Measurements from ENCODE around the gene GALNT3.

The GALNT3 gene

DNA sequence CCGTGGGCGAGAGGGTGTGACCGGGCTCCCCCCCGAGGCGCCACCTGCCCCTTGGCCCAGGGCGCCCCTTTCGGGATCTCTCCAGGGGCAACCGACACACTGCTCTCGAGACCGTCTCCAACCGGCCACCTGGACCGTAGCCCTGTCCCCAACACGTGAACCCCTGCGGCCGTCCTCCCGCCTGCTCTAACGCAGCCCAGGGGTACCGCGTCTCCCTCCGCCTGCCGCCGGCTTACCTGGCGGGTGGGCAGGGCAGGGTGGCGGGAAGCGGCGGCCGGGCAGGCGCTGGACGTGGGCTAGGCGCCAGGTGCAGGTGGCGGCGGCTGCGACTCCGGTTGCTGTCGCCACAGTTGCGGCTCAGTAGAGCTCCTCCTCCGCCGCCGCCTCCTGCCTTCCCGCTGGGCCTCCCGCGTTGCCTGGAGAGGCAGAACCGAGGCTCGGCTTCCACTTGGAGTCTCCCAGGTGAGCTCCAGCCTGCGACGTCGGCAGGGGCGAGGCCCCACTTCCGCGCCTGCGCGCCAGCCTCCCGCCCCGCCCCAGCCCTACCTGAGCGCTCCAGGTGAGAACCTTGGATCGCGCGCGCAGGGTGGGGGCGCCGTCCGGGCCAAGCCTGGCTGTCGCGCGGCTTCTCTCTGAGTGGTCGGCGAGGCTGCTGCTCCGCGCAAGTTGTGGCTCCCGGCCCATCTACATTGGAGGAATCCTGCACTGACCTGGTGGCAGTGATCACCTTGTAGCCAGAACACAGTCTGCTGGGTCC is at the start of gene GALNT3:
Gene GALNT3 (minus strand): TSS at position 469 of the 757 bp plus-strand sequence. CDS start 23,547 bp downstream, outside the sequence.
- H3K36me3 ChIP-seq (ENCODE audit: control insufficient read depth, low read depth, low read length) = no peaks in the 10 kb centered on the region
- H3K27ac ChIP-seq (ENCODE audit: low read length) = no peak within 1 kb of the TSS
- H3K9me3 ChIP-seq (ENCODE audit: control insufficient read depth, low read depth, low read length) = no peaks in the 10 kb centered on the region
- H3K4me1 ChIP-seq (ENCODE audit: control insufficient read depth, low read depth, low read length) = peaks cover 32% of the 10 kb centered on the region
- peaks cover 39% of the 10 kb centered on the region for H3K27me3 ChIP-seq (ENCODE audit: control insufficient read depth, insufficient read depth, low read length)
- H3K9ac ChIP-seq (ENCODE audit: low read length) = peak within 1 kb of the TSS; percentile 36
- peak within 1 kb of the TSS; percentile 67 for H3K4me3 ChIP-seq (ENCODE audit: low read length)

DNA sequence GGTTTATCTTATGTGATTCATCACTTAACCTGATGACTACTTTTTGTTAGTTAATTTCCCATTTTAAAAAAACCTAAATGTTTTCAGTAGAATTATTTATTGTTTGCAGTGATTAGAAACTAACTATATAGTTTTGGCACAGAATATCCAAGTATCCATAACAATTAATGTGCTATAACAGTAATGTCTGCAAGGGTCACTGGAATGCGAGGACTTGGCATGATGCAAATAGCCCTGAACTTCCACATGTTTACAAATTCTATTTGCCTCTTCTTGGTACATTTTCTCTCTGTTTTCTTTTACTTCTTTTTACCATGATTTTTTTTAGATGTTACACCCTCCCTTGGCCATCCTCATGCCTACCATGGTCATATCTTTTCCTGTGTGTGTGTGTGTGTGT is 49.3 kb upstream of the GALNT3 start:
- H3K27me3 ChIP-seq (ENCODE audit: control insufficient read depth, insufficient read depth, low read length) = no peaks in the 10 kb centered on the region
- peaks cover 34% of the 10 kb centered on the region for H3K4me1 ChIP-seq (ENCODE audit: control insufficient read depth, low read depth, low read length)
- no peak overlapping the region for H3K27ac ChIP-seq (ENCODE audit: low read length)
- no peak overlapping the region for H3K4me3 ChIP-seq (ENCODE audit: low read length)
- H3K9me3 ChIP-seq (ENCODE audit: control insufficient read depth, low read depth, low read length) = no peaks in the 10 kb centered on the region
- H3K36me3 ChIP-seq (ENCODE audit: control insufficient read depth, low read depth, low read length) = no peaks in the 10 kb centered on the region
- H3K9ac ChIP-seq (ENCODE audit: low read length) = no peak overlapping the region

DNA sequence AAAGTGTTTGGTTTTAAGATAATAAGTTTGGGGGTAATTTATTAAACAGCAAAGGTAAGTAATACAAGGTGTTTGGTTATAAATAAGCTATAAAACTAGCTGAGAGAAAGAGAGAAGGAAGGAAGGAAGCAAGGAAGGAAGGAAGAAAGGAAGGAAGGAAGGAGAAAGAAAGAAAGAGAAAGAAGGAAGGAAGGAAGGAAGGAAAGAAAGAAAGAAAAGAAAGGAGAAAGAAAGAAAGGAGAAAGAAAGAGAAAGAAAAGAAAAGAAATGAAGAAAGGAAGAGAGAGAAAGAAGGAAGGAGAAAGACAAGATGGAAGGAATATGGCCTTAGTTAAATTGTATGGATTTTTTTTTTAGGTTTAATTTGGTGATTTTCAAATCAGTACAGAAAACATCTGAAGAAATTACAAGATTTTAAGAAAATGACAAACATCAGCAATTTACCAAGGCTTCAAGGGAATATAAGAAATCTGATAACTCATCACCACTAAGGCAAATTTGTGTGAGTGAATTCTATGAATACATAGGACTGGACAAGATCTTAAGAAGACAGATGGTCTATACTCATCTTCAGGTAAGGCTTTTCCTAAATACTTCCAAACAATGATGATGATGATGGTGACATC is 46.4 kb upstream of the GALNT3 start:
- Histone ChIP-seq H3K4me3 (ENCODE audit: low read length) (no peak overlapping the region), H3K27me3 (ENCODE audit: control insufficient read depth, insufficient read depth, low read length) (no peaks in the 10 kb centered on the region), H3K36me3 (ENCODE audit: control insufficient read depth, low read depth, low read length) (no peaks in the 10 kb centered on the region), H3K4me1 (ENCODE audit: control insufficient read depth, low read depth, low read length) (peaks cover 30% of the 10 kb centered on the region), H3K9me3 (ENCODE audit: control insufficient read depth, low read depth, low read length) (no peaks in the 10 kb centered on the region), H3K9ac (ENCODE audit: low read length) (no peak overlapping the region), H3K27ac (ENCODE audit: low read length) (no peak overlapping the region)

DNA sequence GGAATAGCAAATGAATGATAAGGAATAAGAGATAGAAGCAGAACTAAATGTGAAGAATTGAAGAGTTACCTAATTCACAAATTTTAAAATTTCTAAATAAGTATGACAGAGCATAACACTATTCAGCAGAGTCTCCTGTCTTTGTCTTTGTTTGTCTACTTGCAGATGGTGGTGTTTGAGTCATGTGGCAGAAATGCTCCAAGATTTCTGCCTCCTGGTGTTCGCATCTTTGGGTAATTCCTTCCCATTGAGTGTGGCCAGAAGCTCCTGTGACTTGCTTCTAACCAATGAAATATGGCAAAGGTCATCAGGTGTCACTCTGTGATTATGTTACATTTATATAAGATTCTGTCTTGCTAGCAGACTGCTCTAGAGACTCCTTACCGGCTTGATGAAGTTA is 45.6 kb upstream of the GALNT3 start:
- no peak overlapping the region for H3K4me3 ChIP-seq (ENCODE audit: low read length)
- H3K27ac ChIP-seq (ENCODE audit: low read length) = no peak overlapping the region
- H3K27me3 ChIP-seq (ENCODE audit: control insufficient read depth, insufficient read depth, low read length) = no peaks in the 10 kb centered on the region
- no peaks in the 10 kb centered on the region for H3K36me3 ChIP-seq (ENCODE audit: control insufficient read depth, low read depth, low read length)
- no peaks in the 10 kb centered on the region for H3K9me3 ChIP-seq (ENCODE audit: control insufficient read depth, low read depth, low read length)
- H3K9ac ChIP-seq (ENCODE audit: low read length) = no peak overlapping the region
- peaks cover 24% of the 10 kb centered on the region for H3K4me1 ChIP-seq (ENCODE audit: control insufficient read depth, low read depth, low read length)

DNA sequence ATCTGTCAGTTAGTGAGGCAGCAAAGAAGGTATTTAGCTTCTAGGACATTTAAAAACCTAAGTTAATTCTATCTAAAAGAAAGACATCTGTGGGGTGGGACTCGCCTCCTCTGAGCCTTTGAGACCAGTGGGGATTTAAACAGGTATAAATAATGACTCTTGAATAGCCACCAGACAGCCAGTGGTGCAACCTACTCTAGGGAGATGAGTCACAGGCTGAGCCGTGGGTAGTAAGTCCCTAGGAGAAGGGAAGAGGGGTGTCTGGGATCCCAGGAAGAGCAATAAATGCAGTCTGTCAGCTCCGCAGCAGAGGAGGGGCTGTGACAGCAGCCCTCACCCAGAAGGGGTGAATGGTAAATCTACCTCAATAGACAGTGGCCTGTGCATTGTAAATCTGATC is 43.1 kb upstream of the GALNT3 start:
- no peaks in the 10 kb centered on the region for H3K4me1 ChIP-seq (ENCODE audit: control insufficient read depth, low read depth, low read length)
- no peaks in the 10 kb centered on the region for H3K9me3 ChIP-seq (ENCODE audit: control insufficient read depth, low read depth, low read length)
- H3K36me3 ChIP-seq (ENCODE audit: control insufficient read depth, low read depth, low read length) = no peaks in the 10 kb centered on the region
- H3K27me3 ChIP-seq (ENCODE audit: control insufficient read depth, insufficient read depth, low read length) = no peaks in the 10 kb centered on the region
- no peak overlapping the region for H3K9ac ChIP-seq (ENCODE audit: low read length)
- no peak overlapping the region for H3K4me3 ChIP-seq (ENCODE audit: low read length)
- no peak overlapping the region for H3K27ac ChIP-seq (ENCODE audit: low read length)

DNA sequence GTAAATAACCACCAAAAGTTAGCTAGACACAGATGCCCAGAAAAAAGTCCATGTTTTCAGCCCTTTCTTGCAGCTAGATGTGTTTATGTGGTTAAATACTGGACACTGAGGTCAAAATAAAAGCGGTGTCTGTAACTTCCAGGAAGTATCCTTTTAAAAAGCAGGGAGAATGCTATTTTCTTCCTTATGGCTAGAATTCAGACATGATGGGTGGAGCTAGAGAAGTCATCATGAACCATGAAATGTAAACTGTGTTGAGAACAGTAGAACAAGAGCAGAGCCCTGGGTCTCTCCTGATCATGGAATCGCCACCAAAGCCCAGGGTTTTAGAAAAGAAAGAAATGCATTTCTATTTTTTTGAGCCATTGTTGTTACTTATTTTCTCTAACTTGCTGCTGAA is 41.3 kb upstream of the GALNT3 start:
- no peaks in the 10 kb centered on the region for H3K9me3 ChIP-seq (ENCODE audit: control insufficient read depth, low read depth, low read length)
- H3K4me1 ChIP-seq (ENCODE audit: control insufficient read depth, low read depth, low read length) = no peaks in the 10 kb centered on the region
- H3K9ac ChIP-seq (ENCODE audit: low read length) = no peak overlapping the region
- H3K27me3 ChIP-seq (ENCODE audit: control insufficient read depth, insufficient read depth, low read length) = no peaks in the 10 kb centered on the region
- no peak overlapping the region for H3K27ac ChIP-seq (ENCODE audit: low read length)
- no peaks in the 10 kb centered on the region for H3K36me3 ChIP-seq (ENCODE audit: control insufficient read depth, low read depth, low read length)
- H3K4me3 ChIP-seq (ENCODE audit: low read length) = no peak overlapping the region

DNA sequence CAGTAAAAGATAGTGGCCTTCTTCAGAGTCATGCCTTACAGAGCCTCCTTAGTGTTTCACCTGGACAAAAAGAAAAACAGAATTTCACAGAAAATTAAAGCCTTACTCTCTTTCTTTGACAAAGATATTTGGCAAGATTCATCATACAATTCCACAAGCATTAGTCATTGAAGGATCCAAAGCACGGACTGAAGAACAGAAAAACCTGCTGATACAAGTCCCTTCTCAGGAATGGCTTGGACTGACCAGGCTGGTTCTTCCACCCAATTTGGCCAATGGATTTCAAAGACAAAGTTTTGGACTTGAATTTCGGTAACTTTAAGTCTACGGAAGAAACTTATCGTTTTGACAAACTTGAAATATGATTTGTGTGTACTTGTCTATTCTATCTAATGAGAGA is 39.1 kb upstream of the GALNT3 start:
- no peaks in the 10 kb centered on the region for H3K9me3 ChIP-seq (ENCODE audit: control insufficient read depth, low read depth, low read length)
- H3K9ac ChIP-seq (ENCODE audit: low read length) = no peak overlapping the region
- H3K27ac ChIP-seq (ENCODE audit: low read length) = no peak overlapping the region
- H3K36me3 ChIP-seq (ENCODE audit: control insufficient read depth, low read depth, low read length) = no peaks in the 10 kb centered on the region
- no peaks in the 10 kb centered on the region for H3K4me1 ChIP-seq (ENCODE audit: control insufficient read depth, low read depth, low read length)
- H3K4me3 ChIP-seq (ENCODE audit: low read length) = no peak overlapping the region
- H3K27me3 ChIP-seq (ENCODE audit: control insufficient read depth, insufficient read depth, low read length) = no peaks in the 10 kb centered on the region

DNA sequence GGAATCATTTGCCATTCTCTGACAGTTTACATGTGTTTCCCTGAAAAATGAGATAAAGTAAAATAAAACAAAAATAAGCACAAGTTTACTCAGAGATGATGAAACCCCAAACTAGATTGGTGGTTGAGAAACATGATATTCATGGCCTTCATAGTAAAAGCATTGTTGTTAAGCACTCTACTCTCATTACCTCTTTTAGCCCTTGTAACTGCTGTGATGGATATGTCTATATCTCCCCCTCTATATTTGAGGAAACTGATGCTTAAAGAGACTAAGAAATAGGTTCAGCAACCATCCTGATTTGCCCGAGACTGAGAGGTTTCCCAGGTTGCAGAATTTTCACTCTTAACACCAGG is 33.9 kb upstream of the GALNT3 start:
- Histone ChIP-seq H3K4me1 (ENCODE audit: control insufficient read depth, low read depth, low read length) (no peaks in the 10 kb centered on the region), H3K27ac (ENCODE audit: low read length) (no peak overlapping the region), H3K9ac (ENCODE audit: low read length) (no peak overlapping the region), H3K4me3 (ENCODE audit: low read length) (no peak overlapping the region), H3K27me3 (ENCODE audit: control insufficient read depth, insufficient read depth, low read length) (no peaks in the 10 kb centered on the region), H3K36me3 (ENCODE audit: control insufficient read depth, low read depth, low read length) (no peaks in the 10 kb centered on the region), H3K9me3 (ENCODE audit: control insufficient read depth, low read depth, low read length) (no peaks in the 10 kb centered on the region)

DNA sequence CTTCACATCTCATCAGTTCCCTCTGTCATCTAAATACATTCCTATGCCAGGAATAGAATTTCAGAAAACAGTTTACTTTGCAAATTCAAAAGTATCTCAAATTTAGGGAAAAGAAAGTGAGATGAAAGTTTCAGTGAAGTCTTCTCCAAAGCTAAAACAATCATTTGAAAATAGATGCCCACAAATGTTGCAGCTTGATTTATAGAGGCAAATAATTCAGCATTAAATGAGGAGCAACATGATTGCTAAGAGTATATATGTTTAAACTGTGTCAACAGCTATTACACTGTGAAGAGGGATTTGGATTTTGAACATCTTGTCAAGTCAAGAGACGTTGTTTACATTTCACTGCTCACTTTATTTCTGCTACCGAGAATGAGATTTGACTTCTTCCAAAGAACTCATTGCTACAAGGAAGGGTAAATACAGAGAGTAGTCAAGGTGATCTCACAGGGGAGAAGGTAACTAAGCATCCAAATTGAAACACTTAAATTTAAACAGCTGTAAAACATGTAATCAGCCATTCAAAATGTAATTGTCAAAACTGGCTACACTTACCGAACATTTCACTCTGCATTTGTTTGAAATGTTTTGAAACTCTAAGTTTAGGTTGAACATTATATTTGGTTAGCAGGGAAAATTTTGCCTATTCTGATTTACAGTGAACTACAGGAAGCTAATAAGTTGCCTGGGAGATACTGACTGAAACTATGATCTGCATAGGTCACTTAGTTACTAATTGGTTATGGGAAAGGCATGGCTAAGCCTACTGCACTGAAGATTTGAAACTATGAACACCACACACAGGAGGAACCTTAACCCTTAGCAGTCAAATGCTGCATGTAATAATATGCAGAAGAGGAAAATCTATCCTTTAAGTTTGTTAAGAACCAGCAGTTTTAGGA is 33.2 kb upstream of the GALNT3 start:
- Histone ChIP-seq H3K4me1 (ENCODE audit: control insufficient read depth, low read depth, low read length) (no peaks in the 10 kb centered on the region), H3K27me3 (ENCODE audit: control insufficient read depth, insufficient read depth, low read length) (no peaks in the 10 kb centered on the region), H3K4me3 (ENCODE audit: low read length) (no peak overlapping the region), H3K9me3 (ENCODE audit: control insufficient read depth, low read depth, low read length) (no peaks in the 10 kb centered on the region), H3K9ac (ENCODE audit: low read length) (no peak overlapping the region), H3K27ac (ENCODE audit: low read length) (no peak overlapping the region), H3K36me3 (ENCODE audit: control insufficient read depth, low read depth, low read length) (no peaks in the 10 kb centered on the region)

DNA sequence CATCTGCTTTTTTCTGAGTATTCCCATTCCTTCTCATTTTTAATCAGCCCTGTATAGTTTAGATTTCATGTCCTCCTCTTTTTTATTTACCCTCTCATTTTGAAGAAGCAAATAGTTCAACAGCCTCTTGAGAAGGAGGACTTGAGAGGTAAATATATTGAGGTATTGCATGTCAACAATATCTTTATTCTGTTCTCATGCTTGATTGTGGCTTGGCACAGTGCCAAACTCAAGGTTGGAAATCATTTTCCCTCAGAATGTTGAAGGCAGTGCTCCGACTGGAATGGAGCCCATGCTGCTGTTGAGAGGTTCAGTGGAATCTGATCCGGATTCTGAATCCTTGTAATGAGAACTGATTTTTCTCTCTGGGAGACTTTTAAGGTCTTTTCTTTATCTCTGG is 31.0 kb upstream of the GALNT3 start:
- Histone ChIP-seq H3K4me1 (ENCODE audit: control insufficient read depth, low read depth, low read length) (peaks cover 9% of the 10 kb centered on the region), H3K4me3 (ENCODE audit: low read length) (no peak overlapping the region), H3K36me3 (ENCODE audit: control insufficient read depth, low read depth, low read length) (no peaks in the 10 kb centered on the region), H3K27ac (ENCODE audit: low read length) (no peak overlapping the region), H3K9me3 (ENCODE audit: control insufficient read depth, low read depth, low read length) (no peaks in the 10 kb centered on the region), H3K27me3 (ENCODE audit: control insufficient read depth, insufficient read depth, low read length) (no peaks in the 10 kb centered on the region), H3K9ac (ENCODE audit: low read length) (no peak overlapping the region)

DNA sequence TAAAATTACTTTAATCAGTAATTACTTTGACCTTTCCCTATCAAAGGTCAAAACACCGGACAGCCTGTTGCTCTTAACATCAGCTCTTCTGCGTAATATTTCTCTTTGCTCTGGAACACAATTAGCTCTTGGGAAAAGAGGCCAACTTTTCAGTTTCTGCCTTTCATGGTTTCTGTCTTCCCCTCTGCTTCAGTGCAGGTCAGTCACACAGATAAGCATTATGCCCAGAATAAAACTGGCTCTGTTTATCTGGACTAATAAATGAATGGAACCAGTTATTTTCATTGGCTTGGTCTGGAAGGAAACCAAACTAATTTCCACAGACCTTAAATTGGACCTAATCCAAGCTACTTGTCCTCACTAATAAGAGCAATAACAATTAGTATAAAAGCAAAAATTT is 26.2 kb upstream of the GALNT3 start:
- Histone ChIP-seq H3K27ac (ENCODE audit: low read length) (no peak overlapping the region), H3K27me3 (ENCODE audit: control insufficient read depth, insufficient read depth, low read length) (no peaks in the 10 kb centered on the region), H3K4me1 (ENCODE audit: control insufficient read depth, low read depth, low read length) (peaks cover 9% of the 10 kb centered on the region), H3K9ac (ENCODE audit: low read length) (no peak overlapping the region), H3K4me3 (ENCODE audit: low read length) (no peak overlapping the region), H3K9me3 (ENCODE audit: control insufficient read depth, low read depth, low read length) (no peaks in the 10 kb centered on the region), H3K36me3 (ENCODE audit: control insufficient read depth, low read depth, low read length) (no peaks in the 10 kb centered on the region)
